Ecto neural progenitor cell (in vitro differentiated cells): ENCODE results near the gene METAP2.

Source experiments
- DNase-seq: peaks from one replicate; pipeline ENCODE4 v3.0.0-alpha.2; 2018; ENCODE audit warnings: low spot score

The METAP2 gene

DNA sequence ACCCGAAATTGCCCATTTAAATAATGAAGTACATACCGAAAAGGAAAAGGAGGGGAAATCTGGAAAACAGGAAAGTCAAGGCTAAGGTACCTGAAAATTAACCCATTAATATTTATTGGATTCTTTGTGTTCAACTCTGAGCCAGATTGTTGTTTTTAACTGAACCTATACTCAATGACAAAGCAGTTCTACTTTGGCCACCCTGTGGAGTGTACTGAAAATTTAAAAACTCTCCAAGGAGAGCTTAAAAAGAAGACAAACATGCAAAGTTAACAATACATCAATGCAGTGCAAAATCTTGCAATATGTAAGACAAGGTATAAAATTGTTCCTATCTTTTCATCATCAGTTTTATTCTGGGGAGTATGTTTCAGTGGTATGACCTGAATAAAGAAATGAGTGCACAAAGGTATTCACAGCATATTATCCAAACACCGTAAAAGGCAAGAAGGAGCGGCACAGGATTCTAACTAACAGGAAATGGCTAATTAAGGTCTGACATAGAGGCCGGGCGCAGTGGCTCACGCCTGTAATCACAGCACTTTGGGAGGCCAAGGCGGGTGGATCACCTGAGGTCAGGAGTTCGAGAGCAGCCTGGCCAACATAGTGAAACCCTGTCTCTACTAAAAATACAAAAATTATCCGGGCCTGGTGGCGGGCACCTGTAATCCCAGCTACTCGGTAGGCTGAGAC, 75.6 kb downstream of the METAP2 start:
- no peak for DNase-seq

DNA sequence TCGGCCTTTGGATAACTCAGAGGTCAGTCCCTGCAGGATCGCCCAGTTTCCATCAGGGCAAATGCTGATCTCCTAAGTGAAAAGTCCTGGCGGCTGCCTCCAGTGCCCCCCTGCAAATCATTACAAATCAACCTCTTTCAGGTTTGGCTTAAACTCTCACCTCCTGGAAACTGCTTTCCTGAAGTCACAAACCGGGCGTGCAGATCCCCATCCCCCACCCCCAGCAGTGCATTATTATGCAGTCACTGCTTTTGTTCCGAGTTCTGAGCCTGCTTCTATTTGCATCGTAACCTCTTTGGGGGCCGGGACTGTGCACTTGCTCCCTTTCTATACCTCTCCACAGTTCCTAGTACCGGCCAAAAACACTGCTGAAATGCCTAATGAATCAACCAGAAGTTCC, 77.4 kb downstream of the METAP2 start, which contains the start of gene USP44:
TSS of gene USP44 (minus strand) at position 172 of the 400 bp plus-strand sequence. CDS start 17,220 bp downstream, outside the sequence.
- peak; percentile 71 for DNase-seq

DNA sequence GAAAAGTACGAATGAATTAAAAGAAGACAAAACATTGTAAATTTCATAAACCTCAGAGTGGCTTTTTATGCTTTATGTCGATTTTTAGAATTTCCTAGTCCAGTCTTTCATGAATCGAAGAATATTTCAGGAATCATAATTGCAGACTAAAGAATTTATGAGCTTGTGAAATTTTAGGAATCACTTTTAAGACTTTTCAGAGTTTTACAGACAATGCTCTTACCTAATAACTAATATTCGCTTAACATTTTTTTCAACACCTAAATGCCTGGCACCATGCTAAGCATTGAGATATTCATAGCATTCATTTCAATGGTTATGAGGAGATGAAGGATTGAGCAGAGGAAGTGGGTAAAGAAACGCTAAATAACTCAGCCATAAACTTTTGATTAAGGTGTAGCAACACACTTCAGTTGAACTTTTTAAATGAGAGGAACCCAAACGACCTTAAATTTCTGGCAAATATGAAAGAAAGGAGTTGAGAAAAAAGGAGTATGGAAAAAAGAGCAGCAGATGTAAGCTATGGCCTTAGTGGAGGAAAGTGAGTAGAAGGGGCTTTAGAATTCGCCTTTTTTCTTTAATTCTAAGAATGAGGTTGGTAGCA, 78.1 kb downstream of the METAP2 start:
- DNase-seq = no peak

DNA sequence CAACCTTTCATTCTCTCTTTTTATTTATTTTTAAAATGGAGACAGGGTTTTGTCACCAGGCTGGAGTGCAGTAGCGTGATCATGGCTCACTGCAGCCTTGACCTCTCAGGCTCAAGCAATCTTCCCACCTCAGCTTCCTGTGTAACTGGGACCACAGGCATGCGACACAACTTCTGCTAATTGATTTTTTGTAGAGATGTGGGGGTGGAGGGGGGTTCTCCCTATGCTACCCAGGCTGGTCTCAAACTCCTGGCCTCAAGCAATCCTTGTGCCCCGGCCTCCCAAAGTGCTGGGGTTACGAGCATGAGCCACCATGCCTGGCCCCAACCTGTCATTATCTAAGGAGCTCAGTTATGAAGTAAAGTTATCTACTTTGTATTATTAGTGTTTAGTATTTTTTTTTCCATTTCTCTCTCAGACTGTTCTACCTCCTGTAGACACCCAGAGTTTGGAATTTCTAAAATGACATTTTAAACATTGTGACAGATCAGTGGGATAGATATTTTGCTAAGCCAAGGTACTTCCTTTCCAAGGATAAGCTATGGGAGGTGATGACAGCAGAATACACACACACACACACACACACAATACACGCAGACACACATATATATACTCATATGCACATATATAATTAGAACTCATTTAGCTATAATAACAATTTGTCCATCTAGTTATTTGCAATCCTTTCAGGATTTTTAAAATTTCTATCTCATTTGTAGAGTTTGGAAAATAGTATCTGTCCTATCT, 79.4 kb downstream of the METAP2 start:
- DNase-seq = no peak

DNA sequence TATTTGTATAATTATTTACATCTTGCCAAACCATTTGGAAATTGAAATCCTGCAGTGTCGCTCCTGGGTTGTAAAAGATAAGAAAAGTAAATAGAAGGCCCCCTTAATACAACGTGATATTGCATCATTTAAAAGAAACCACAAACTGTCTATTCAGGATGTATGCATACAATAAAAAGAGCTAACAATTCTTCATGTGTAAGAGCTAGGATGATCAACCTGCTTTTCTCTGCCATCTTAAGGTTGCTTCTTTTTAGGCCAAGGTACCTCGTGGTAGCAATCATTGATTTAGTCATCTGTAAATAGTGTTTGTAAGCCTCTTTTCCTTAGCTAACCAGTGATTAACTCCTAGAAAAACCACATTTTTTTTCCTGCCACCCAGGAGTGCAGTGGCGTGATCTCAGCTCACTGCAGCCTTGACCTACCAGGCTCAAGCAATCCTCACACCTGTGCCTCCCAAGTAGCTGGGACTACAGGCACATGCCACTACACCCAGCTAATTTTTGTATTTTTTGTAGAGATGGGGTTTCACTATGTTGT, 80.7 kb downstream of the METAP2 start:
- DNase-seq = no peak

DNA sequence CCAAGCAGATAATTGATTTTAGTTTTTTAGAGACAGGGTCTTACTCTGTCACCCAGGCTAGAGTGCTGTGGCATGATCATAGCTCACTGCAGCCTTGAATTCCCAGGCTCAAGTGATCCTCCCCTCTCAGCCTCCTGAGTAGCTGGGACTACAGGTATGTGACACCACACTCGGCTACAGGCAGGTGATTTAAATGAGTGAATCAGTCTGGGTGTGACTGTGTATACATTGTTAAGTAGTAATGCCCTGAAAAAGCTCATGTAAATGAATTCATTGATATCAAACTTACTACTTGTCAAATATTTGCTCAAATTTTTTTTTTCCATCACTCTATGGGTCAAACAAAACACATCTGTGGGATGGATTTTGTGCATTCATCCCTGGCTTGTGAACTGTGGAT, 83.7 kb downstream of the METAP2 start:
- no peak for DNase-seq
